Uterus (tissue), 2 donors: ENCODE data around the gene FILIP1L.

ENCODE experiments used
- CTCF ChIP-seq, 4 experiments: fragments of 200-600 bp in 2 of 4; fragments of 450-650 bp in 2 of 4; sonication (generic) in 2 of 4; IDR thresholded peaks; one replicate each; pipeline ENCODE4 v1.5.1; 2016 to 2019; ENCODE audit warnings: antibody characterized with exemption in 4 of 4, mild to moderate bottlenecking in 2 of 4, moderate library complexity in 1 of 4
- POLR2A ChIP-seq, 2 donors: fragments of 450-650 bp; IDR thresholded peaks; one replicate each; pipeline ENCODE4 v1.6.1; 2016; ENCODE audit warnings: antibody characterized with exemption in 2 of 2, mild to moderate bottlenecking in 1 of 2, moderate library complexity in 1 of 2

GRCh38 chr3:99941211-99941610 lies 173.1 kb downstream of the FILIP1L start:
- TF ChIP-seq POLR2A (IDR thresholded peaks at IDR 0.05) (no peak), CTCF (IDR thresholded peaks at IDR 0.05) (no peak)
